Neuronal stem cell (in vitro differentiated cells): ENCODE results near the gene RALGAPB.

Source experiments
- DNase-seq: peaks from one replicate; pipeline ENCODE4 v3.0.0-alpha.2; 2013; ENCODE audit warnings: low spot score
- H2AFZ ChIP-seq: one replicate; pipeline ENCODE4 v1.6.1; 2013; ENCODE audit warnings: mild to moderate bottlenecking, low read length, inconsistent platforms
- H2AK5ac ChIP-seq: 2 replicates; pipeline ENCODE4 v1.6.1; 2013; ENCODE audit warnings: low read depth, mild to moderate bottlenecking, inconsistent platforms, low read length, moderate library complexity, mixed read lengths
- H2BK120ac ChIP-seq: 2 replicates; pipeline ENCODE4 v1.6.1; 2013; ENCODE audit warnings: low read depth, mild to moderate bottlenecking, inconsistent platforms, low read length, moderate library complexity, mixed read lengths
- H2BK12ac ChIP-seq: one replicate; pipeline ENCODE4 v1.6.1; 2013; ENCODE audit warnings: low read length, inconsistent platforms
- H2BK15ac ChIP-seq: 2 replicates; pipeline ENCODE4 v1.6.1; 2013; ENCODE audit warnings: mild to moderate bottlenecking, low read length, inconsistent platforms, mixed read lengths
- H2BK5ac ChIP-seq: one replicate; pipeline ENCODE4 v1.6.1; 2013; ENCODE audit warnings: inconsistent platforms, mild to moderate bottlenecking, low read length, moderate library complexity
- H3K14ac ChIP-seq: one replicate; pipeline ENCODE4 v1.6.1; 2013; ENCODE audit warnings: low read length, inconsistent platforms
- H3K18ac ChIP-seq: 2 replicates; pipeline ENCODE4 v1.6.1; 2013; ENCODE audit warnings: low read length, inconsistent platforms
- H3K23ac ChIP-seq: 2 replicates; pipeline ENCODE4 v1.6.1; 2013; ENCODE audit warnings: low read depth, mild to moderate bottlenecking, mixed read lengths, low read length, inconsistent platforms; ENCODE audit not compliant: poor library complexity
- H3K27ac ChIP-seq: replicated peaks from 3 replicates; pipeline ENCODE4 v1.5.1; 2013; ENCODE audit warnings: low read length, inconsistent platforms
- H3K27me3 ChIP-seq, 3 experiments: 2 replicates each; pipeline ENCODE4 v1.6.1; 2013; ENCODE audit warnings: low read length in 3 of 3, mild to moderate bottlenecking in 2 of 3, inconsistent platforms in 1 of 3, low read depth in 1 of 3, mixed read lengths in 1 of 3, moderate library complexity in 1 of 3; ENCODE audit not compliant: control insufficient read depth in 3 of 3, insufficient read depth in 3 of 3
- H3K36me3 ChIP-seq, 2 donors: replicated peaks in 1 of 2; 2 replicates each; pipeline ENCODE4 v1.6.1; 2013; ENCODE audit warnings: low read length in 2 of 2; ENCODE audit not compliant: control insufficient read depth in 2 of 2, insufficient read depth in 2 of 2
- H3K4ac ChIP-seq: 2 replicates; pipeline ENCODE4 v1.6.1; 2013; ENCODE audit warnings: inconsistent platforms, mild to moderate bottlenecking, low read length, moderate library complexity
- H3K4me1 ChIP-seq, 2 donors: 1 replicate in 1 of 2; 2 replicates in 1 of 2; pipeline ENCODE4 v1.6.1; 2013; ENCODE audit warnings: low read length in 2 of 2, low read depth in 1 of 2; ENCODE audit not compliant: control insufficient read depth in 2 of 2, insufficient read depth in 1 of 2
- H3K4me2 ChIP-seq: one replicate; pipeline ENCODE4 v1.6.1; 2013; ENCODE audit warnings: mild to moderate bottlenecking, low read length, inconsistent platforms; ENCODE audit not compliant: insufficient read depth, poor library complexity, severe bottlenecking
- H3K4me3 ChIP-seq, 2 donors: 2 replicates each; pipeline ENCODE4 v1.5.1; 2013; ENCODE audit warnings: low read length in 2 of 2, mild to moderate bottlenecking in 2 of 2, inconsistent platforms in 1 of 2, moderate library complexity in 1 of 2
- H3K79me1 ChIP-seq: one replicate; pipeline ENCODE4 v1.6.1; 2013; ENCODE audit warnings: low read depth, mild to moderate bottlenecking, inconsistent platforms, low read length, moderate library complexity
- H3K9ac ChIP-seq: one replicate; pipeline ENCODE4 v1.6.1; 2013; ENCODE audit warnings: mild to moderate bottlenecking, low read depth, low read length, inconsistent platforms; ENCODE audit not compliant: poor library complexity
- H3K9me3 ChIP-seq, 2 donors: replicated peaks in 1 of 2; 2 replicates each; pipeline versions ENCODE3 to v1.6.1; 2013; ENCODE audit warnings: low read length in 2 of 2, mild to moderate bottlenecking in 2 of 2, inconsistent platforms in 1 of 2, low read depth in 1 of 2, mixed read lengths in 1 of 2, moderate library complexity in 1 of 2; ENCODE audit not compliant: control insufficient read depth in 2 of 2, insufficient read depth in 1 of 2
- H4K8ac ChIP-seq: one replicate; pipeline ENCODE4 v1.6.1; 2013; ENCODE audit warnings: low read depth, mild to moderate bottlenecking, inconsistent platforms, low read length, moderate library complexity
- H4K91ac ChIP-seq: one replicate; pipeline ENCODE4 v1.6.1; 2013; ENCODE audit warnings: low read length, low read depth, mild to moderate bottlenecking, inconsistent platforms; ENCODE audit not compliant: poor library complexity
- whole genome bisulfite sequencing, 2 donors: extraction: QIAGEN DNeasy Blood & Tissue Kit; methylation state at CpG; one replicate each; pipeline ENCODE4 v1.1.7; 2013; ENCODE audit warnings: missing lambda C conversion rate in 2 of 2, mixed read lengths in 1 of 2; ENCODE audit not compliant: insufficient read length in 2 of 2, insufficient replicate concordance in 1 of 2; ENCODE audit errors: extremely low coverage in 2 of 2; 5-methylcytosine and 5-hydroxymethylcytosine counted together

The RALGAPB gene

GRCh38 chr20:38620441-38620840 lies 147.8 kb downstream of the RALGAPB start:
- H3K14ac ChIP-seq, result no peak overlapping the region
- peaks cover 0 to 50% (median 0%) of the 10 kb centered on the region in 3 experiments for H3K27me3 ChIP-seq
- no peak overlapping the region for H2BK5ac ChIP-seq
- H2BK15ac ChIP-seq, result no peak overlapping the region
- H3K27ac ChIP-seq, result no peak overlapping the region
- no peak overlapping the region for H3K4me2 ChIP-seq
- no peak overlapping the region for H2BK12ac ChIP-seq
- no peak overlapping the region for H3K23ac ChIP-seq
- no peak overlapping the region for H2BK120ac ChIP-seq
- no peak overlapping the region for H3K9ac ChIP-seq
- no peak overlapping the region for H4K8ac ChIP-seq
- H2AK5ac ChIP-seq, result no peak overlapping the region
- H3K18ac ChIP-seq, result no peak overlapping the region
- H3K4ac ChIP-seq, result no peak overlapping the region
- peaks cover 0 to 2% of the 10 kb centered on the region in 2 donors for H3K9me3 ChIP-seq
- no peak for DNase-seq
- no peak overlapping the region for H4K91ac ChIP-seq
- H3K36me3 ChIP-seq, result no peaks in the 10 kb centered on the region
- no peaks in the 10 kb centered on the region for H3K4me1 ChIP-seq
- no peaks in the 10 kb centered on the region for H3K79me1 ChIP-seq
- no peak overlapping the region for H3K4me3 ChIP-seq
- WGBS, 2 donors, result no CpG with 5 or more reads among the region's 9 CpGs
- H2AFZ ChIP-seq, result peak overlapping the region; percentile 27

DNA sequence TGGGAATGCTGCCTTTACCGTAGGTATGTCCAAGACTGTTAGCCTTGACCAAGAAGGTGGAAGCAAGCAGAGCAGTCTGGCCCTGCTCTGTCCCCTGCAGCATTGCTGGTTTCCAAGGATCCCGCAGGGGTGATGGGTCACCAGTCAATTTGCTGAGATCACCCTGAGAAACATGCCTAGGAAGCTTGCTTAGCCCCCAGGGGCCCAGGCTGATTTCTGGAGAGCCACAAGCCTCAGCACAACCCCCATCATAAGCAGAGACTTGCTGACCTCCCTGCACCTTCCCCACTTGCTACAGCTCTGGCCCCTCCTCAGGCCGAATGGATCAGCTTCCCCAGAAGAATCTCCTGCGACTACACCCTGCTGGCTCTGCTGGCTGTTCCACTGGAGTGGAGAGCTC lies 150.4 kb downstream of the RALGAPB start:
- H3K4me3 ChIP-seq, result no peak overlapping the region
- no peak overlapping the region for H2BK12ac ChIP-seq
- H2BK120ac ChIP-seq, result no peak overlapping the region
- peaks cover 0 to 3% of the 10 kb centered on the region in 2 donors for H3K9me3 ChIP-seq
- no peak overlapping the region for H2AK5ac ChIP-seq
- no peak overlapping the region for H3K14ac ChIP-seq
- DNase-seq, result no peak
- no peaks in the 10 kb centered on the region for H3K4me1 ChIP-seq
- no peak overlapping the region for H3K27ac ChIP-seq
- H2BK5ac ChIP-seq, result peak overlapping the region; percentile 7
- no peak overlapping the region for H4K8ac ChIP-seq
- no peak overlapping the region for H4K91ac ChIP-seq
- H3K79me1 ChIP-seq, result peaks cover 2% of the 10 kb centered on the region
- no peak overlapping the region for H3K18ac ChIP-seq
- no peak overlapping the region for H3K4ac ChIP-seq
- H2AFZ ChIP-seq, result no peak overlapping the region
- no peak overlapping the region for H3K23ac ChIP-seq
- no peak overlapping the region for H2BK15ac ChIP-seq
- H3K27me3 ChIP-seq, result peaks cover 0 to 45% (median 0%) of the 10 kb centered on the region in 3 experiments
- no peak overlapping the region for H3K9ac ChIP-seq
- no peak overlapping the region for H3K4me2 ChIP-seq
- H3K36me3 ChIP-seq, result no peaks in the 10 kb centered on the region
- no CpG with 5 or more reads among the region's 4 CpGs for WGBS, 2 donors

GRCh38 chr20:38624084-38624483 lies 151.4 kb downstream of the RALGAPB start:
- H3K4me2 ChIP-seq, result no peak overlapping the region
- H3K14ac ChIP-seq, result no peak overlapping the region
- no peak overlapping the region for H3K9ac ChIP-seq
- no peak overlapping the region for H2BK5ac ChIP-seq
- no peaks in the 10 kb centered on the region for H3K4me1 ChIP-seq
- peaks cover 2% of the 10 kb centered on the region for H3K79me1 ChIP-seq
- H3K9me3 ChIP-seq, result peaks cover 0 to 3% of the 10 kb centered on the region in 2 donors
- no peak overlapping the region for H4K8ac ChIP-seq
- no peak overlapping the region for H2BK120ac ChIP-seq
- peaks cover 0 to 42% (median 0%) of the 10 kb centered on the region in 3 experiments for H3K27me3 ChIP-seq
- H3K36me3 ChIP-seq, result no peaks in the 10 kb centered on the region
- H2AK5ac ChIP-seq, result no peak overlapping the region
- H3K27ac ChIP-seq, result no peak overlapping the region
- H3K18ac ChIP-seq, result no peak overlapping the region
- H3K23ac ChIP-seq, result no peak overlapping the region
- WGBS, 2 donors, result no CpG with 5 or more reads among the region's 2 CpGs
- H3K4me3 ChIP-seq, result no peak overlapping the region
- H4K91ac ChIP-seq, result no peak overlapping the region
- H2BK15ac ChIP-seq, result no peak overlapping the region
- H2BK12ac ChIP-seq, result no peak overlapping the region
- no peak overlapping the region for H2AFZ ChIP-seq
- DNase-seq, result no peak
- H3K4ac ChIP-seq, result no peak overlapping the region

- H3K9me3 ChIP-seq, result peaks cover 0 to 3% of the 10 kb centered on the region in 2 donors
- no peak overlapping the region for H3K9ac ChIP-seq
- H3K79me1 ChIP-seq, result peaks cover 2% of the 10 kb centered on the region
- no peak overlapping the region for H3K4me2 ChIP-seq
- H2AK5ac ChIP-seq, result no peak overlapping the region
- no peak overlapping the region for H3K4me3 ChIP-seq
- no peak overlapping the region for H3K18ac ChIP-seq
- no peaks in the 10 kb centered on the region for H3K4me1 ChIP-seq
- no peak overlapping the region for H4K91ac ChIP-seq
- no peak for DNase-seq
- H2BK120ac ChIP-seq, result no peak overlapping the region
- H2AFZ ChIP-seq, result no peak overlapping the region
- no peak overlapping the region for H3K4ac ChIP-seq
- no peak overlapping the region for H3K14ac ChIP-seq
- H3K36me3 ChIP-seq, result no peaks in the 10 kb centered on the region
- H3K23ac ChIP-seq, result no peak overlapping the region
- no peak overlapping the region for H2BK12ac ChIP-seq
- H3K27me3 ChIP-seq, result peaks cover 0 to 28% (median 0%) of the 10 kb centered on the region in 3 experiments
- no peak overlapping the region for H2BK15ac ChIP-seq
- H3K27ac ChIP-seq, result no peak overlapping the region
- H4K8ac ChIP-seq, result no peak overlapping the region
- H2BK5ac ChIP-seq, result no peak overlapping the region
These were observed 153.3 kb downstream of the RALGAPB start for GRCh38 chr20:38625896-38626295.
